ENCODE measurements around the gene CEACAM5. TPM values are rescaled to one million over a fixed set of nuclear protein-coding genes. Genes with fewer than 3 reads are reported as not detected.

The CEACAM5 gene
- total and polyA plus RNA-seq, 2 donors from 2014 or later: not detected

DNA sequence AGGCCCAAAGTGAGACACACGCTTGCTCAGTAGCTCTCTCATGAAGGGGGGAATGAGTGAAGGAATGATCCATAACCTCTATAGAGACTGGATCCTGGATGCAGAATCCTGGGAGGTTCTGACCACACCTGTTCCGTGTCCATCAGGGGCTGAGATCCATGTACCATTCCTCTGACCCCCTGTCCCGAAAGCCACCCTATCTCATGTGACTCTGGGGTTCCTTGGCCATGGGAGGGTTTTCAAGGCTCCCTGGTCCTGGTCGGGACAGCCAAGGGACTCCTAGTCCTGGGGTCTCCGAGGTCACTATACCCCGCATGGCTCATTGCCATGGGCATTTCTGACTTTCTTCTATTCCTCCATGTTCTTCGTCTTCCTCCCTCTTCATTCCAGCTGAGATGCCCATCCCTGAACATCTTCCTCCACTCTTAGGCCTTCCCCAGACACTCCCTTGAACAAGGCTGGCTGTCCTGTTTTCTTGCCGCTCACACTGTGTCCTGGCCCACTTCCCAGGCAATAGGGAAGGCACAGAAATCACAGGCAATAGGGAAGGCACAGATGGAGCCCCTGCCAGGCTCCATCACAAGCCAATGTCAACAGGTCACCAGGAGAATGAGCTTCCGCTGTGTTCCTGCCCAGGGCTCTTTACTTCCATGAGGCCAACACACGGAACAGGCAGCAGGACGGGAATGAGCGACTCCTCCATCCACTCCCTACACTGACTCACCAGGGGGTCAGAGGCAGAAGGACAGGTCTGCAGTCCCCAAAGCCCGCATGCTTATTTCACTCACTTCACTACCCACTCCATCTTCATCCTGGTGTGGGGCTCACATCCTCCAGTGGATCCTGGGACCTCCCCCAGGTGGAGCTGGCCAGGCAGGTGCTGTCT, 3.2 kb downstream of the CEACAM5 start:
- intact Hi-C loops (cut with DNase I): no loop called here
- no peak for TF ChIP-seq CTCF (IDR thresholded peaks at IDR 0.05; ENCODE audit: borderline replicate concordance, extremely low read depth, insufficient read depth)
- H3K27ac ChIP-seq (ENCODE audit: low read depth in 2 of 2, low read length in 2 of 2): no peak overlapping the region
- H3K9me3 ChIP-seq (ENCODE audit: control insufficient read depth in 2 of 3, insufficient read depth in 1 of 3, low read length in 3 of 3): no peaks in the 10 kb centered on the region
- no peaks in the 10 kb centered on the region for H3K27me3 ChIP-seq (ENCODE audit: control insufficient read depth, insufficient read depth, low read length)
- no peaks in the 10 kb centered on the region for H3K36me3 ChIP-seq (ENCODE audit: control insufficient read depth in 2 of 3, insufficient read depth in 3 of 3, low read length in 3 of 3)
- no peak overlapping the region for H3K4me3 ChIP-seq (ENCODE audit: low read length in 3 of 3)
- H3K9ac ChIP-seq (ENCODE audit: low read length in 3 of 3): no peak overlapping the region
- no peak for DNase-seq
- H3K4me1 ChIP-seq (ENCODE audit: control insufficient read depth in 2 of 3, insufficient read depth in 2 of 3, low read depth in 1 of 3, low read length in 3 of 3): no peaks in the 10 kb centered on the region
- no peak for FAIRE-seq

- Histone ChIP-seq H3K27ac (ENCODE audit: low read depth in 2 of 2, low read length in 2 of 2) (no peak overlapping the region), H3K4me1 (ENCODE audit: control insufficient read depth in 2 of 3, insufficient read depth in 2 of 3, low read depth in 1 of 3, low read length in 3 of 3) (no peaks in the 10 kb centered on the region), H3K9ac (ENCODE audit: low read length in 3 of 3) (no peak overlapping the region), H3K27me3 (ENCODE audit: control insufficient read depth, insufficient read depth, low read length) (no peaks in the 10 kb centered on the region), H3K4me3 (ENCODE audit: low read length in 3 of 3) (no peak overlapping the region), H3K9me3 (ENCODE audit: control insufficient read depth in 2 of 3, insufficient read depth in 1 of 3, low read length in 3 of 3) (no peaks in the 10 kb centered on the region), H3K36me3 (ENCODE audit: control insufficient read depth in 2 of 3, insufficient read depth in 3 of 3, low read length in 3 of 3) (no peaks in the 10 kb centered on the region)
- intact Hi-C loops (cut with DNase I): no loop called here
- FAIRE-seq (no peak), DNase-seq (no peak)
- no peak for TF ChIP-seq CTCF (IDR thresholded peaks at IDR 0.05; ENCODE audit: borderline replicate concordance, extremely low read depth, insufficient read depth)
These were observed 6.2 kb downstream of the CEACAM5 start for GRCh38 chr19:41714598-41714997.

DNA sequence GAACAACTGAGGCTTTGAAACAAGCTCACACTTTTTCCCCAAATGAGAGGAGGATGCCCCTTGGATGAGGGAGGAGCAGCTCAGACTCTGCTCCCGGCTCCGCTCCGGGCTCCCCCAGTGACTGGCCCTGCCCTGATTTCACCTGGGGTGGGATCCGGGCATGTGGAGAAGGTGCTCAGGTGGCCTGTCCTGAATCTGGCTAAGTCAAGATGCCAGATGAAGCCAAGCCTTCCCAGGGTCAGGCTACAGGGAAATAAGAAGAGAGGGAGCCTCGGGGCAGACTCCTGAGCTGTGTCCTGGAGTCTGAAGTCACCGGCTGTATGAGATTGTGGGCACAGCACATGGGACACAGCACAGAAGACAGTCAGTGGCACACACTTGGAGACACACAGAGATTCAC, 10.3 kb downstream of the CEACAM5 start:
- no peaks in the 10 kb centered on the region for H3K27me3 ChIP-seq (ENCODE audit: control insufficient read depth, insufficient read depth, low read length)
- no peak for TF ChIP-seq CTCF (IDR thresholded peaks at IDR 0.05; ENCODE audit: borderline replicate concordance, extremely low read depth, insufficient read depth)
- no peaks in the 10 kb centered on the region for H3K9me3 ChIP-seq (ENCODE audit: control insufficient read depth in 2 of 3, insufficient read depth in 1 of 3, low read length in 3 of 3)
- H3K4me3 ChIP-seq (ENCODE audit: low read length in 3 of 3): no peak overlapping the region
- no peak overlapping the region for H3K27ac ChIP-seq (ENCODE audit: low read depth in 2 of 2, low read length in 2 of 2)
- no peak overlapping the region for H3K9ac ChIP-seq (ENCODE audit: low read length in 3 of 3)
- no peak for DNase-seq
- FAIRE-seq: no peak
- intact Hi-C loops (cut with DNase I): no loop called here
- no peaks in the 10 kb centered on the region for H3K4me1 ChIP-seq (ENCODE audit: control insufficient read depth in 2 of 3, insufficient read depth in 2 of 3, low read depth in 1 of 3, low read length in 3 of 3)
- H3K36me3 ChIP-seq (ENCODE audit: control insufficient read depth in 2 of 3, insufficient read depth in 3 of 3, low read length in 3 of 3): no peaks in the 10 kb centered on the region
